Measurements from ENCODE around the gene KXD1. TPM values are rescaled to one million over a fixed set of nuclear protein-coding genes. Genes with fewer than 3 reads are reported as not detected.

The KXD1 gene
- total RNA-seq, 1 donor from 2014 or later = 121 TPM

GRCh38 chr19:18577365-18577914 lies 19.8 kb downstream of the KXD1 start:
- Histone ChIP-seq H3K4me3 (ENCODE audit: low read depth, low read length) (no peak overlapping the region), H3K27me3 (ENCODE audit: control insufficient read depth, insufficient read depth, low read length) (no peaks in the 10 kb centered on the region), H3K36me3 (ENCODE audit: control insufficient read depth, insufficient read depth, low read length) (peaks cover 3% of the 10 kb centered on the region)
- TF ChIP-seq CTCF (IDR thresholded peaks at IDR 0.05; ENCODE audit: insufficient read depth, low read length, poor library complexity, severe bottlenecking) = no peak
- DNase-seq (ENCODE audit: low read depth) = no peak

GRCh38 chr19:18580311-18580710 lies 22.6 kb downstream of the KXD1 start:
- H3K36me3 ChIP-seq (ENCODE audit: control insufficient read depth, insufficient read depth, low read length) = no peaks in the 10 kb centered on the region
- no peak for TF ChIP-seq CTCF (IDR thresholded peaks at IDR 0.05; ENCODE audit: insufficient read depth, low read length, poor library complexity, severe bottlenecking)

GRCh38 chr19:18586306-18586705 lies 28.6 kb downstream of the KXD1 start:
- TF ChIP-seq CTCF (IDR thresholded peaks at IDR 0.05; ENCODE audit: insufficient read depth, low read length, poor library complexity, severe bottlenecking) = no peak
- H3K36me3 ChIP-seq (ENCODE audit: control insufficient read depth, insufficient read depth, low read length) = no peaks in the 10 kb centered on the region
- no peaks in the 10 kb centered on the region for H3K27me3 ChIP-seq (ENCODE audit: control insufficient read depth, insufficient read depth, low read length)
- no peak overlapping the region for H3K4me3 ChIP-seq (ENCODE audit: low read depth, low read length)
- DNase-seq (ENCODE audit: low read depth) = no peak

More at GRCh38 chr19:18580311-18580710, 22.6 kb downstream of the KXD1 start:
- DNase-seq (ENCODE audit: low read depth) = no peak
- H3K27me3 ChIP-seq (ENCODE audit: control insufficient read depth, insufficient read depth, low read length) = no peaks in the 10 kb centered on the region
- H3K4me3 ChIP-seq (ENCODE audit: low read depth, low read length) = no peak overlapping the region

GRCh38 chr19:18587561-18587960 lies 29.9 kb downstream of the KXD1 start:
- Histone ChIP-seq H3K27me3 (ENCODE audit: control insufficient read depth, insufficient read depth, low read length) (no peaks in the 10 kb centered on the region), H3K36me3 (ENCODE audit: control insufficient read depth, insufficient read depth, low read length) (no peaks in the 10 kb centered on the region), H3K4me3 (ENCODE audit: low read depth, low read length) (no peak overlapping the region)
- DNase-seq (ENCODE audit: low read depth) = no peak
- TF ChIP-seq CTCF (IDR thresholded peaks at IDR 0.05; ENCODE audit: insufficient read depth, low read length, poor library complexity, severe bottlenecking) = no peak

DNA sequence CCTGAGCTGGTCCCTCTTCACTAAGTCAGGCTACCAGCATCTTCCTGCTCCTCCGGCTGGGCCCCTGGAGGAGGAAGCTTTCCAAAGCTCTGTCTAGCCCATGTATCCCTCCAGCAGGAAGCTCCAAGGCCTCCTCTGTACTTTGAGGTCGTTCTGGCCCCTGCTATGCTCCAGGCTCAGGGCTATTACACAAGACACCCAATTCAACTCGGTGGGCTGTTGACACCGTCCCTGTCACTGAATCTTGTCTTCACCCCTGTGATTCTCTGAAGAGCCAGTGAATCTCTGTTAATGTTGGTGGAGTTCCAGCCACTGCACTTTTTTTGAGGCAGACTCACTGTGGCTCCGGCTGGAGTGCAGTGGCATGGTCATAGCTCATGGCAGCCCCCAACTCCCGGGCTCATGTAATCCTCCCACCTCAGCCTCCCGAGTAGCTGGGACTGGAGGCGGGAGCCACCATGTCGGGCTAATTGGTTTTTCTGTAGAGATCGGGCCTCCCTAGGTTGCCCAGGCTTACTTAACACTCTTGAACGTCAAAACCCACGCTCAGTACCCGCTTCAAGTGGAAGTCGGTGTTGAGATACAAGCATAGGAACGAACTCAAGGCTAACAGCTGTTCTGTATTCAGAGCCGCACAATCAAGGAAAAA lies 30.4 kb downstream of the KXD1 start:
- Histone ChIP-seq H3K4me3 (ENCODE audit: low read depth, low read length) (peak overlapping the region; percentile 81), H3K36me3 (ENCODE audit: control insufficient read depth, insufficient read depth, low read length) (no peaks in the 10 kb centered on the region), H3K27me3 (ENCODE audit: control insufficient read depth, insufficient read depth, low read length) (no peaks in the 10 kb centered on the region)
- DNase-seq (ENCODE audit: low read depth) = no peak
- no peak for TF ChIP-seq CTCF (IDR thresholded peaks at IDR 0.05; ENCODE audit: insufficient read depth, low read length, poor library complexity, severe bottlenecking)

Measured in kidney epithelial cell (primary cell).